ENCODE results near the gene LSAMP. TPM values are rescaled to one million over a fixed set of nuclear protein-coding genes. Genes with fewer than 3 reads are reported as not detected.

LSAMP gene
- total RNA-seq, 4 donors from 2014 or later: 1.1 to 3.5 (median 2.0) TPM

DNA sequence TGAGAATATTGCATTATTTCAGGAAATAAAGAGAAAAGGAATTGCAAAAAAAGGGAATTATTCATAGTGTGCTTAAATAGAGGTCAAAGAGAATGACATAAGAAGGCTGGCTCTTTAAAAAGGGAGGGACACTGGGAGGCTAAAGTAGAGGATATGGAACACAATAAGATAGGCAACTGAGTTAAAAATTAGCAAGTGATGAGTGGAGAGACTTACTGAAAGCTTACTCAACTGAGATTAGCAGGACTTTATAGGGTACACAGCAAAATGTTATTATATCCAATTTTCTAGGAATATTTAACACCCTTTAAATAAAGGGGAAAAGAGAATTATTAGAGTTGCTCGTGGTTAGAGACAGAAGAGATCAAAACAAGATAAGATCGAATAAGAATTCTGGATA is 375.2 kb downstream of the LSAMP start:
- intact Hi-C loops (cut with DNase I; ENCODE audit: low total_unique reads): no loop called here
- no peak for DNase-seq (ENCODE audit: low spot score in 2 of 2)
- 69 to 85% methylated on average over 2 of the region's 2 CpGs for WGBS, 2 donors
- no peak overlapping the region for H3K4me3 ChIP-seq (ENCODE audit: low read depth, poor library complexity, severe bottlenecking)
- TF ChIP-seq POLR2A (IDR thresholded peaks at IDR 0.05): no peak
- TF ChIP-seq, protein P1, sequence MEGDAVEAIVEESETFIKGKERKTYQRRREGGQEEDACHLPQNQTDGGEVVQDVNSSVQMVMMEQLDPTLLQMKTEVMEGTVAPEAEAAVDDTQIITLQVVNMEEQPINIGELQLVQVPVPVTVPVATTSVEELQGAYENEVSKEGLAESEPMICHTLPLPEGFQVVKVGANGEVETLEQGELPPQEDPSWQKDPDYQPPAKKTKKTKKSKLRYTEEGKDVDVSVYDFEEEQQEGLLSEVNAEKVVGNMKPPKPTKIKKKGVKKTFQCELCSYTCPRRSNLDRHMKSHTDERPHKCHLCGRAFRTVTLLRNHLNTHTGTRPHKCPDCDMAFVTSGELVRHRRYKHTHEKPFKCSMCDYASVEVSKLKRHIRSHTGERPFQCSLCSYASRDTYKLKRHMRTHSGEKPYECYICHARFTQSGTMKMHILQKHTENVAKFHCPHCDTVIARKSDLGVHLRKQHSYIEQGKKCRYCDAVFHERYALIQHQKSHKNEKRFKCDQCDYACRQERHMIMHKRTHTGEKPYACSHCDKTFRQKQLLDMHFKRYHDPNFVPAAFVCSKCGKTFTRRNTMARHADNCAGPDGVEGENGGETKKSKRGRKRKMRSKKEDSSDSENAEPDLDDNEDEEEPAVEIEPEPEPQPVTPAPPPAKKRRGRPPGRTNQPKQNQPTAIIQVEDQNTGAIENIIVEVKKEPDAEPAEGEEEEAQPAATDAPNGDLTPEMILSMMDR (IDR thresholded peaks at IDR 0.05): no peak

DNA sequence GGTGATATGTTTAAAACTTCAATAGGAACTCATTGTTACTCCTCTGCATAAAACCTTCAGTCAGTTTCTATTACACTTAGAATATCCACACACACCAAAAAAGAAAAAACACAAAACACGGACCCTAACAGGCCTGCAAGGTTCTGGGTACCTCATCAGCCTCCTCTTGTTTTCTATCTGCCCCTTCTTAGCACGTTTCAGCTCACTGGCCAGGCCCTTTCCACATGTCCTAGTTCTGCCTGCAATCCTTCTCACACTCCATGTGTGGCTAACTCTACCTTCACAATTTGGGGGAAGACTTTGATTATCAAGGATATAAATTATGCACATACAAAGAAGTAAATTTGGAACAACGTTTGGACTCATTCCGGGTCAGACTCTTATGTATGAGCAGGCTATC is 376.3 kb downstream of the LSAMP start:
- no peak overlapping the region for H3K4me3 ChIP-seq (ENCODE audit: low read depth, poor library complexity, severe bottlenecking)
- DNase-seq (ENCODE audit: low spot score in 2 of 2): no peak
- intact Hi-C loops (cut with DNase I; ENCODE audit: low total_unique reads): no loop called here
- 63 to 68% methylated on average over 4 of the region's 4 CpGs for WGBS, 2 donors
- TF ChIP-seq, protein P1 (IDR thresholded peaks at IDR 0.05): no peak
- TF ChIP-seq POLR2A (IDR thresholded peaks at IDR 0.05): no peak

DNA sequence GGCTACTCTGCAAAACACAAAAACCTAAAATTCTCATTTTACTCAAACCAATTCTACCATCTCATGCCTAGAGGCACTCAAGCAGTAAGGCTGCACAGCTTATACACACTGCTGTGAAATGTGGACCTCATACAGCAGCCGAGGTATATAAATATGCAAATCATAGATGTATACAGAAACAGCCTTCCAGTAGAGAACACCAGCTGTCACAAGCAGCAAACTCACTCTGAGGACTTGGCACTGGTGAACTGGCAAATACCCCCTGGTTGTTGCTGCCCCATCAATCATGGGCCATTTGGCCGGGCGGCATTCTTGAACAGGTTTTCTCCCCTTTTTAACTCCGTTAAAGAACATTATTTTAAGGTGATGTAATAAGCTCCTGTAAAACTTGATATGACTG is 378.0 kb downstream of the LSAMP start:
- DNase-seq (ENCODE audit: low spot score in 2 of 2): no peak
- H3K4me3 ChIP-seq (ENCODE audit: low read depth, poor library complexity, severe bottlenecking): no peak overlapping the region
- intact Hi-C loops (cut with DNase I; ENCODE audit: low total_unique reads): no loop called here
- no peak for TF ChIP-seq POLR2A (IDR thresholded peaks at IDR 0.05)
- TF ChIP-seq, protein P1 (IDR thresholded peaks at IDR 0.05): no peak
- 62 to 65% methylated on average over 4 of the region's 4 CpGs for WGBS, 2 donors

DNA sequence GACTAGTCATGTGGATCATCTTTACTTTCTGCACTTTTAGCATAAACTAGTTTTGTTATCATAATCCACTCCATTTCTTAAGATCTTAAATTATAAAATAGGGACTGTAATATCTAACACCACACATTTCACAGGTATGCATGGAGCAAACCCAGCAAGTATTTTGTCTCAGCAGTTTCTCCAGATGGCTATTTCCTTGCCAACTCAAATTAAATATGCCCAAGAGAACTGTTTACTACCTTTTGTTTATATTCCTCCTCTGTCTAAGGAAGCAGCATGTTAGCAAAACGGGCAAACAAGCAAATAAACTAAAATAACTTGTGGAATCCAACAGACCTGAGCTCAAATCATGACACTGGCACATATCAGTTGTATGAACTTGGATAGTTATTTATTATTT is 379.8 kb downstream of the LSAMP start:
- no peak for DNase-seq (ENCODE audit: low spot score in 2 of 2)
- intact Hi-C loops (cut with DNase I; ENCODE audit: low total_unique reads): no loop called here
- H3K4me3 ChIP-seq (ENCODE audit: low read depth, poor library complexity, severe bottlenecking): no peak overlapping the region
- no peak for TF ChIP-seq POLR2A (IDR thresholded peaks at IDR 0.05)
- TF ChIP-seq, protein P1 (IDR thresholded peaks at IDR 0.05): no peak
- 54 to 61% methylated on average over 1 of the region's 1 CpG for WGBS, 2 donors

DNA sequence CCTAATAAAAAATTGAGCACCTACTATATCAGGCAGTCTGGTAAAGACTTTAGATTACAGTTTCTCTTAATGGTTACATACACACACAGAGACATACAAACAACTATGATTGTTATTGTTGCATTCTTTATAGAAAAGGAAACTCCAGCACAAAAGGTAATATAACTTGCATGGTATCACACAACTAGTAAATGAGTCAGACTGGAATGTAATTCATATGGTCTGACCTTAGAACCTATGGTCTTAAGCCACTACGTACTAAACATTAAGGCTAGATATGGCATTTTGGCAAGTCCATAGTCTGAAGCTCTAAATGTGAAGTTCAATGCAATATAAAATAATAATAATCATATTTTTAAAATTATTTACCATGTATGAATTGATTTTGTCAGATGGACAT is 380.6 kb downstream of the LSAMP start:
- no peak for TF ChIP-seq POLR2A (IDR thresholded peaks at IDR 0.05)
- TF ChIP-seq, protein P1 (IDR thresholded peaks at IDR 0.05): no peak
- H3K4me3 ChIP-seq (ENCODE audit: low read depth, poor library complexity, severe bottlenecking): no peak overlapping the region
- WGBS, 2 donors: 89 to 94% methylated on average over 1 of the region's 1 CpG
- intact Hi-C loops (cut with DNase I; ENCODE audit: low total_unique reads): no loop called here
- no peak for DNase-seq (ENCODE audit: low spot score in 2 of 2)

DNA sequence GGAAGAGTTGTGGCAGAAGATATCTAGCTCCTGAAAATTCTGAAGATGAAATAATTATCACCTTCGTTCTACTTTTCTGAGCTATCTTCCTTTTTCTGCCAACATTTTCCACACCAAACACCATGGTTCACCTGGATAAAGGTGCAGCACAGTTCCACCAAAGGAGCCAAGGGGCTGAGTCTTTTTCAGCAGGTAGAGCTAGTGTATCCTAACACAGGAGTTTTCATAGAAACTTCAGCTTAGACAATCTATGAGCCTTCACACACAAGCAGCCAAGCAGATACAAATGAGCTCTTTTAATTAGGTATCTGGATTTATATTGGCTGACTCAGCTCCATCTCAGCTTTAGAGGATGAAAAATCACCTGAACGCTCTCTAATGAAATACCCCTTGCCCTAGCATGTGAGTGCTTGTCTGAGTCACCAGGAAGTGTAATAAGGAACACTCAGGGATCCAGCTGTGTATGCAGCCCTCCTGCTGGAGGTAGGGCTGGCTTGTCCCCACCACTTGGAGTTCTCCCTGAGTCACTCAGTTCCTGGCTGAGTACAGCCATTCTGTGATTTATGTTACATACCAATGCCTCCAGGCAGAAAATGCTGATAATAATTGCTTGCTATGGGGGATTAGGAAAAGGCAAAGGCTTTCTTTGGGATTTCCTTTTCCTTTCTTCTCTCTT is 385.7 kb downstream of the LSAMP start:
- DNase-seq (ENCODE audit: low spot score in 2 of 2): no peak
- no peak for TF ChIP-seq POLR2A (IDR thresholded peaks at IDR 0.05)
- TF ChIP-seq, protein P1 (IDR thresholded peaks at IDR 0.05): no peak
- intact Hi-C loops (cut with DNase I; ENCODE audit: low total_unique reads): no loop called here
- H3K4me3 ChIP-seq (ENCODE audit: low read depth, poor library complexity, severe bottlenecking): no peak overlapping the region
- 54 to 57% methylated on average over 2 of the region's 2 CpGs for WGBS, 2 donors

Measured in lower leg skin (tissue), 4 donors.